NB4 (cell line): ENCODE data around the gene ABCG4.

Experiments used
- CTCF ChIP-seq: IDR thresholded peaks from one replicate; pipeline ENCODE4 v1.5.1; 2012; ENCODE audit warnings: low read depth, low read length
- POLR2A ChIP-seq: IDR thresholded peaks from 2 replicates; pipeline ENCODE4 v1.6.1; 2011; ENCODE audit warnings: mild to moderate bottlenecking; ENCODE audit not compliant: insufficient read length; ENCODE audit errors: extremely low read depth

- no peak for TF ChIP-seq CTCF
- TF ChIP-seq POLR2A, result no peak
Observed at GRCh38 chr11:119209186-119209585, 60.3 kb downstream of the ABCG4 start.
